ENCODE measurements around the gene PLXDC2.

PLXDC2 gene

GRCh38 chr10:20146004-20146403, 329.8 kb downstream of the PLXDC2 start:
- H3K4me3 ChIP-seq (ENCODE audit: low read depth, low read length): no peak overlapping the region
- no peak for TF ChIP-seq CTCF (IDR thresholded peaks at IDR 0.05; ENCODE audit: borderline replicate concordance, insufficient read depth, low read depth, low read length)

GRCh38 chr10:20147684-20148083, 331.5 kb downstream of the PLXDC2 start:
- no peak for TF ChIP-seq CTCF (IDR thresholded peaks at IDR 0.05; ENCODE audit: borderline replicate concordance, insufficient read depth, low read depth, low read length)
- no peak overlapping the region for H3K4me3 ChIP-seq (ENCODE audit: low read depth, low read length)

GRCh38 chr10:20156511-20156910, 340.3 kb downstream of the PLXDC2 start:
- no peak for TF ChIP-seq CTCF (IDR thresholded peaks at IDR 0.05; ENCODE audit: borderline replicate concordance, insufficient read depth, low read depth, low read length)
- no peak overlapping the region for H3K4me3 ChIP-seq (ENCODE audit: low read depth, low read length)

- H3K4me3 ChIP-seq (ENCODE audit: low read depth, low read length): no peak overlapping the region
- TF ChIP-seq CTCF (IDR thresholded peaks at IDR 0.05; ENCODE audit: borderline replicate concordance, insufficient read depth, low read depth, low read length): no peak
These were observed 341.1 kb downstream of the PLXDC2 start for GRCh38 chr10:20157314-20157713.

- no peak overlapping the region for H3K4me3 ChIP-seq (ENCODE audit: low read depth, low read length)
- TF ChIP-seq CTCF (IDR thresholded peaks at IDR 0.05; ENCODE audit: borderline replicate concordance, insufficient read depth, low read depth, low read length): no peak
These were observed 341.9 kb downstream of the PLXDC2 start for GRCh38 chr10:20158086-20158485.

GRCh38 chr10:20162123-20162522, 345.9 kb downstream of the PLXDC2 start:
- H3K4me3 ChIP-seq (ENCODE audit: low read depth, low read length): no peak overlapping the region
- TF ChIP-seq CTCF (IDR thresholded peaks at IDR 0.05; ENCODE audit: borderline replicate concordance, insufficient read depth, low read depth, low read length): no peak

GRCh38 chr10:20166096-20166675, 350.0 kb downstream of the PLXDC2 start:
- no peak for TF ChIP-seq CTCF (IDR thresholded peaks at IDR 0.05; ENCODE audit: borderline replicate concordance, insufficient read depth, low read depth, low read length)
- no peak overlapping the region for H3K4me3 ChIP-seq (ENCODE audit: low read depth, low read length)

All from GM12875 (cell line).